KBM-7 (cell line): ENCODE data around the gene AWAT1.
"Not testable (repeated sequence)": the region's sequence is repeated elsewhere in the genome, so short reads cannot be mapped to it uniquely, and the experiment has no call there.

Experiments
- DNase-seq: peaks from one replicate; pipeline ENCODE4 v3.0.0-alpha.2; 2015
- in situ Hi-C: fragments of 300-500 bp; cut with MboI; formaldehyde crosslinking; loops from 2 replicates; pipeline ENCODE4 v1.14.3; 2020; ENCODE audit warnings: low sequenced_read_pairs, low pct_unique_long_range_greater_than_20kb, mixed read lengths

Gene AWAT1

GRCh38 chrX:70234355-70234754 is at the start of gene AWAT1:
Gene AWAT1 (plus strand): TSS chrX:70234655. CDS start chrX:70234696, 41 bp downstream.
- no peak for DNase-seq
- in situ Hi-C loops: no loop called here

GRCh38 chrX:70190225-70190624 is 44.2 kb upstream of the AWAT1 start:
- in situ Hi-C loops: no loop called here

GRCh38 chrX:70196961-70197720 is 37.3 kb upstream of the AWAT1 start:
- DNase-seq: peak; percentile 78
- in situ Hi-C loops: no loop called here

More at GRCh38 chrX:70190225-70190624, 44.2 kb upstream of the AWAT1 start:
- no peak for DNase-seq

GRCh38 chrX:70201732-70202131 is 32.7 kb upstream of the AWAT1 start:
- DNase-seq: no peak
- in situ Hi-C loops: no loop called here

- no peak for DNase-seq
Observed at GRCh38 chrX:70208479-70208878, 26.0 kb upstream of the AWAT1 start.

GRCh38 chrX:70209570-70209969 is 24.9 kb upstream of the AWAT1 start:
- in situ Hi-C loops, DNase-seq: not testable (repeated sequence)

More at GRCh38 chrX:70208479-70208878, 26.0 kb upstream of the AWAT1 start:
- in situ Hi-C loops: no loop called here

- no peak for DNase-seq
- in situ Hi-C loops: no loop called here
Observed at GRCh38 chrX:70219938-70220764, 14.3 kb upstream of the AWAT1 start.

- DNase-seq: no peak
- in situ Hi-C loops: no loop called here
Observed at GRCh38 chrX:70226048-70226447, 8.4 kb upstream of the AWAT1 start.

- DNase-seq: no peak
Observed at GRCh38 chrX:70226687-70227086, 7.8 kb upstream of the AWAT1 start.

GRCh38 chrX:70231666-70232065 is 2.8 kb upstream of the AWAT1 start:
- in situ Hi-C loops: no loop called here
- no peak for DNase-seq

More at GRCh38 chrX:70226687-70227086, 7.8 kb upstream of the AWAT1 start:
- in situ Hi-C loops: no loop called here

GRCh38 chrX:70240751-70241150 is 6.3 kb downstream of the AWAT1 start:
- in situ Hi-C loops: no loop called here
- DNase-seq: no peak

GRCh38 chrX:70241501-70241900 is 7.0 kb downstream of the AWAT1 start:
- DNase-seq: no peak
- in situ Hi-C loops: no loop called here

GRCh38 chrX:70243601-70244000 is 9.1 kb downstream of the AWAT1 start:
- in situ Hi-C loops, DNase-seq: not testable (repeated sequence)

GRCh38 chrX:70244881-70245280 is 10.4 kb downstream of the AWAT1 start:
- DNase-seq: no peak
- in situ Hi-C loops: no loop called here

- no peak for DNase-seq
Observed at GRCh38 chrX:70247252-70247651, 12.8 kb downstream of the AWAT1 start.

GRCh38 chrX:70252491-70252890 is 18.0 kb downstream of the AWAT1 start:
- in situ Hi-C loops: no loop called here
- no peak for DNase-seq

More at GRCh38 chrX:70247252-70247651, 12.8 kb downstream of the AWAT1 start:
- in situ Hi-C loops: no loop called here

- DNase-seq: no peak
- in situ Hi-C loops: no loop called here
Observed at GRCh38 chrX:70253377-70254062, 19.1 kb downstream of the AWAT1 start.

- DNase-seq: no peak
- in situ Hi-C loops: no loop called here
Observed at GRCh38 chrX:70254063-70254400, 19.6 kb downstream of the AWAT1 start.

- in situ Hi-C loops: no loop called here
- no peak for DNase-seq
Observed at GRCh38 chrX:70254909-70255308, 20.5 kb downstream of the AWAT1 start.

- no peak for DNase-seq
- in situ Hi-C loops: no loop called here
Observed at GRCh38 chrX:70255452-70255851, 21.0 kb downstream of the AWAT1 start.
